PFSK-1 (cell line): ENCODE measurements around the gene CATSPERZ. TPM values are rescaled to one million over a fixed set of nuclear protein-coding genes. Genes with fewer than 3 reads are reported as not detected.
A peak's percentile ranks its signal among the peaks of the same experiment; 100 is the strongest.

Source experiments
- FOXP2 ChIP-seq: optimal IDR thresholded peaks from 2 replicates; pipeline ENCODE3; 2011; ENCODE audit warnings: borderline replicate concordance, control low read depth, inconsistent platforms; ENCODE audit not compliant: insufficient read depth; ENCODE audit errors: extremely low read length, extremely low read depth
- POLR2AphosphoS5 ChIP-seq: IDR thresholded peaks from 2 replicates; pipeline ENCODE4 v1.6.1; 2012; ENCODE audit warnings: low read depth, mild to moderate bottlenecking, control low read depth, low read length, moderate library complexity
- SIN3A ChIP-seq: IDR thresholded peaks from 2 replicates; pipeline ENCODE4 v1.6.1; 2012; ENCODE audit warnings: mild to moderate bottlenecking, low read length, moderate library complexity, borderline replicate concordance; ENCODE audit not compliant: insufficient read depth
- TAF1 ChIP-seq: IDR thresholded peaks from 2 replicates; pipeline ENCODE4 v1.6.1; 2012; ENCODE audit warnings: low read length, control low read depth, borderline replicate concordance; ENCODE audit not compliant: insufficient read depth
- polyA plus RNA-seq: library from polyadenylated mRNA; unstranded; fragments of >200 nt; gene quantifications from one replicate; pipeline ENCODE4 v1.2.1, GENCODE V29; 2012; ENCODE audit warnings: low read depth, missing spikeins; ENCODE audit not compliant: insufficient read length
- TF ChIP-seq, protein P1 (sequence below), 2 experiments: IDR thresholded peaks; 2 replicates each; pipeline versions ENCODE4 v1.6.1 to v1.8.0; 2011 to 2012; ENCODE audit warnings: low read depth in 2 of 2, low read length in 2 of 2, control low read depth in 1 of 2, inconsistent platforms in 1 of 2, mild to moderate bottlenecking in 1 of 2, moderate library complexity in 1 of 2; ENCODE audit not compliant: insufficient read depth in 1 of 2

Gene CATSPERZ, protein sequence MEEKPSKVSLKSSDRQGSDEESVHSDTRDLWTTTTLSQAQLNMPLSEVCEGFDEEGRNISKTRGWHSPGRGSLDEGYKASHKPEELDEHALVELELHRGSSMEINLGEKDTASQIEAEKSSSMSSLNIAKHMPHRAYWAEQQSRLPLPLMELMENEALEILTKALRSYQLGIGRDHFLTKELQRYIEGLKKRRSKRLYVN
- 13.6 TPM for polyA plus RNA-seq

DNA sequence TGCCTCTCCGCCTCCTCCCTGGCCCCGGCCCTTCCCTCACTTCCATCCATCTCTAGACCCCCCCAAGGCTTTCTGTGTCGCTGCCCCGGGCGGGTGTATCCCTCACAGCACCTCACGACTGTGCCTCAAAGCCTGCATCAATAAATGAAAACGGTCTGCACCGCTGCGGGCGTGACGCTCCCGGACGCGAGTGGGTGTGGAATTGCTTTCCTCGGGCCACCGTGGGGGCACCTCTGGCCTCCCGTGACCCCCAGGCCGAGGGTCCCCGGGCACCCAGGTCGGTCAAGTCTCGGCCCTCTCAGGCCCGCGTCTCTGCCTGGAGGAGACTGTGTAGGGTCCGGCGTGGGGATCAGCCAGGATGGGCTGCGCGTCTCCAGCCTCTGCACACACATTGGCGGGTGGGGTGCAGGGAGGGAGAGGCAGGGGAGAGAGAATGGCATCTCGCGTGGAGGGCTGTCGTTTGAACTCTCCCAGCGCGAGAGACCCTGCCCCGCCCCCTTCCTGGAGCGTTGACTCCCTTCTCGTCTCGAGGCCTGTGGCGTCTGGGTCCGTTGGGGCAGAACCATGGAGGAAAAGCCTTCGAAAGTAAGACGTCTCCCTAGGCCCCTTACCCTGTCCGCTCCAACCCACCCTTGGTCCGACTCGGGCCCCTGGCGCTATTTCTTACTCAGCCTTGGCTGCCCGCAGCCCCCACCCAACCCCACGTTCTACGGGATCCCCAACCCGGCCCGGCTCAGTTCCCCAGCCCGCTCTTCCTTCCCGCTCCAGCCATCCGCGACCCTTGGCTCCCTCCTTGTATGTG is at the start of gene CATSPERZ:
TSS of gene CATSPERZ (plus strand) at position 512 of the 802 bp plus-strand sequence. CDS start at position 565, 53 bp downstream.
- TF ChIP-seq TAF1 = no peak
- TF ChIP-seq SIN3A = no peak
- TF ChIP-seq POLR2AphosphoS5 = no peak
- TF ChIP-seq, protein P1, sequence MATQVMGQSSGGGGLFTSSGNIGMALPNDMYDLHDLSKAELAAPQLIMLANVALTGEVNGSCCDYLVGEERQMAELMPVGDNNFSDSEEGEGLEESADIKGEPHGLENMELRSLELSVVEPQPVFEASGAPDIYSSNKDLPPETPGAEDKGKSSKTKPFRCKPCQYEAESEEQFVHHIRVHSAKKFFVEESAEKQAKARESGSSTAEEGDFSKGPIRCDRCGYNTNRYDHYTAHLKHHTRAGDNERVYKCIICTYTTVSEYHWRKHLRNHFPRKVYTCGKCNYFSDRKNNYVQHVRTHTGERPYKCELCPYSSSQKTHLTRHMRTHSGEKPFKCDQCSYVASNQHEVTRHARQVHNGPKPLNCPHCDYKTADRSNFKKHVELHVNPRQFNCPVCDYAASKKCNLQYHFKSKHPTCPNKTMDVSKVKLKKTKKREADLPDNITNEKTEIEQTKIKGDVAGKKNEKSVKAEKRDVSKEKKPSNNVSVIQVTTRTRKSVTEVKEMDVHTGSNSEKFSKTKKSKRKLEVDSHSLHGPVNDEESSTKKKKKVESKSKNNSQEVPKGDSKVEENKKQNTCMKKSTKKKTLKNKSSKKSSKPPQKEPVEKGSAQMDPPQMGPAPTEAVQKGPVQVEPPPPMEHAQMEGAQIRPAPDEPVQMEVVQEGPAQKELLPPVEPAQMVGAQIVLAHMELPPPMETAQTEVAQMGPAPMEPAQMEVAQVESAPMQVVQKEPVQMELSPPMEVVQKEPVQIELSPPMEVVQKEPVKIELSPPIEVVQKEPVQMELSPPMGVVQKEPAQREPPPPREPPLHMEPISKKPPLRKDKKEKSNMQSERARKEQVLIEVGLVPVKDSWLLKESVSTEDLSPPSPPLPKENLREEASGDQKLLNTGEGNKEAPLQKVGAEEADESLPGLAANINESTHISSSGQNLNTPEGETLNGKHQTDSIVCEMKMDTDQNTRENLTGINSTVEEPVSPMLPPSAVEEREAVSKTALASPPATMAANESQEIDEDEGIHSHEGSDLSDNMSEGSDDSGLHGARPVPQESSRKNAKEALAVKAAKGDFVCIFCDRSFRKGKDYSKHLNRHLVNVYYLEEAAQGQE (IDR thresholded peaks at IDR 0.05; ENCODE audit: insufficient read depth in 1 of 2, low read depth in 2 of 2, low read length in 2 of 2) = no peak
- TF ChIP-seq FOXP2 = no peak

DNA sequence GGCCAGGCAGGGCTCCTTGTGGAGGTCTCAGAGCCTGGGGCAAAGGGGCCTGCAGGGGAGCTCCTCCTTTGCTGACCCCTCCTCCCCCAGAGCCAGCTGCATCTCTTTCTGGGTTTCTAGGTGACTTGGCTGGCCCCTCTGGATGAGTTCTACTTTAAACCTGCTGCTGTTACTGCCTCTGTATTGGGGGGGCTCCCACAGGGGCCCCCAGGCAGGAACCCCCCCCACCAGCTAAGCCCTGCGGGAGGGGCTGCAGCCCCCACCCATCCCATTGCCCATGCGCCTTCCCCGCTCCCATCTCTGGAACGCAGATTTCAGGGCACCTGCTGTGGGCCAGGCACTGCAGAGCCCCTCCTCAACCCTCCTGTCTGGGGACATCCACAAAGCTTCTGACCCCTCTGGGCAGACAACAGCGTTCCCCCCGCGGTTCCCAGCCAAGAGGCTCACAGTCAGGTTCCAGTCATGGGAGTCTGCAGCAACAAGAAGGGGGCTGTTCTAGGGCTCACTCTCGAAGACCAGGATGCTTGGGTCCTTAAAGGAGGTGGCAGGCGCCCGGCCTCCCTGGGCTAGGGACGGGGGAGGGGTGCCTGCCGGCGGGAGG is 49.6 kb upstream of the CATSPERZ start:
- TF ChIP-seq SIN3A = no peak
- no peak for TF ChIP-seq FOXP2
- TF ChIP-seq, protein P1 (IDR thresholded peaks at IDR 0.05; ENCODE audit: insufficient read depth in 1 of 2, low read depth in 2 of 2, low read length in 2 of 2) = no peak
- TF ChIP-seq POLR2AphosphoS5 = no peak
- TF ChIP-seq TAF1 = no peak

DNA sequence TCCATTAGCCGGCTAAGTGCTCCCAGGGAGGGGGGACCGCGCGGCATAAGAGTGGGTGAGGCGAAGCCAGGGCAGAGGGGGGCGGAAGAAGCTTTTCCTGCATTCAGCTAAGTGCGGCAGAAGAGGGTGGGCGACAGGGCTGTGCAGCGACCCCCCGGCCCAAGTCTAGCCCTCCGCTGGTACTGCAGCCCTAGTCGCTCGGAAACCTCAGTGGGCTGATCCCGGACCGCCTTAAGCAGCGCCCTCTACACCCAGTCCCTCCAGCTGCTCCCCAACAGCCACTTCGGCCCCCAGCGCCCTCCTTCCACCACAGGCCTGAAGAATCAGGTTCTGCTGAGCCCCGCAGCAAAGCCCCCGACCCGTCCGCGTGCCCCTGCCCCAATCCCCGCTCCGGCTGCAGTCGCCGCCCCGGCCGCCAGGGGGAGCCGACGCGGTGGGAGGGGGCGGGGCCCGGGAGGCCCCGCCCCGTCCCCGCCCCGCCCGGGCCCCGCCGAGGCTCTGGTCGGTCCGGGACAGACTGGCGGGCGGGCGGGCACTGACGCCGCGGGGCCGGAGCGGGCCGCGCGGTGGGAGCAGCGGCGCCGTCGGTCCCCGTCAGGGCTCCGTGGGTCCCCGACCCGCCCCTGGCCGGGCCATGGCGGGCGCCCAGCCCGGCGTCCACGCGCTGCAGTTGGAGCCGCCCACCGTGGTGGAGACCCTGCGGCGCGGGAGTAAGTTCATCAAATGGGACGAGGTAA is 49.0 kb upstream of the CATSPERZ start, which contains the start of gene PLCB3:
TSS of gene PLCB3 (plus strand) at position 515 of the 737 bp plus-strand sequence. CDS start at position 635, 120 bp downstream.
- TF ChIP-seq TAF1 (peak; percentile 61; the same call in 1 of the 2 replicates), POLR2AphosphoS5 (peak; percentile 39; the same call in 1 of the 2 replicates), SIN3A (peak; percentile 7; the same call in 1 of the 2 replicates), FOXP2 (no peak)
- TF ChIP-seq, protein P1 (IDR thresholded peaks at IDR 0.05; ENCODE audit: insufficient read depth in 1 of 2, low read depth in 2 of 2, low read length in 2 of 2) = peak in 1 of 2 experiments; percentile 58; a peak in 1 of 4 replicates

DNA sequence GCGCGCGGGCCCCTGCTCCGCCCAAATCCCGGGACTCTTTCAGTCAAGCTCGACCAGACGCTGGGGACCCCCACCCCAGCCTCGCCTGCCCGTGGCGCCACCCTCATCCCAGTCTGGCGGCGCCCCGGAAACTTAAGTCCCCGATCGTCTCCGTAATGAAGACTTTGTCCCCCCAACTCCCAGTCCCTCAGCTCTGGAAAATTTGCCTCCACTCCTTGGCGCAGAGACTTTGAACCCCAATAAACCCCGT is 48.5 kb upstream of the CATSPERZ start:
- TF ChIP-seq, protein P1 (IDR thresholded peaks at IDR 0.05; ENCODE audit: insufficient read depth in 1 of 2, low read depth in 2 of 2, low read length in 2 of 2) = no peak
- TF ChIP-seq SIN3A = 0 out of 2 replicates have a peak, but pooled peaks have one; percentile 0
